Measurements from ENCODE around the gene VPS13D.
A peak's percentile ranks its signal among the peaks of the same experiment; 100 is the strongest.
"Not testable (repeated sequence)": the region's sequence is repeated elsewhere in the genome, so short reads cannot be mapped to it uniquely, and the experiment has no call there.

VPS13D gene

GRCh38 chr1:12515234-12515633 is 285.4 kb downstream of the VPS13D start:
- no peak for DNase-seq (ENCODE audit: low read depth in 3 of 3)

- DNase-seq (ENCODE audit: low read depth in 3 of 3) = no peak
These were observed 286.9 kb downstream of the VPS13D start for GRCh38 chr1:12516741-12517140.

- peak in 1 of 3 experiments; percentile 3 for DNase-seq (ENCODE audit: low read depth in 3 of 3)
These were observed 289.3 kb downstream of the VPS13D start for GRCh38 chr1:12518931-12519692.

GRCh38 chr1:12519693-12520364 is 290.0 kb downstream of the VPS13D start:
- no peak for DNase-seq (ENCODE audit: low read depth in 3 of 3)

GRCh38 chr1:12521096-12521495 is 291.3 kb downstream of the VPS13D start:
- no peak for DNase-seq (ENCODE audit: low read depth in 3 of 3)

- DNase-seq (ENCODE audit: low read depth in 3 of 3) = not testable (repeated sequence)
These were observed 292.9 kb downstream of the VPS13D start for GRCh38 chr1:12522780-12523179.

GRCh38 chr1:12524266-12524665 is 294.4 kb downstream of the VPS13D start:
- DNase-seq (ENCODE audit: low read depth in 3 of 3) = no peak

GRCh38 chr1:12525311-12526181 is 295.7 kb downstream of the VPS13D start:
- DNase-seq (ENCODE audit: low read depth in 3 of 3) = no peak

GRCh38 chr1:12527564-12527963 is 297.7 kb downstream of the VPS13D start:
- DNase-seq (ENCODE audit: low read depth in 3 of 3) = no peak

GRCh38 chr1:12528021-12528852 is 298.4 kb downstream of the VPS13D start:
- DNase-seq (ENCODE audit: low read depth in 3 of 3) = no peak

GRCh38 chr1:12529640-12530174 is 299.9 kb downstream of the VPS13D start:
- no peak for DNase-seq (ENCODE audit: low read depth in 3 of 3)

- DNase-seq (ENCODE audit: low read depth in 3 of 3) = no peak
These were observed 300.8 kb downstream of the VPS13D start for GRCh38 chr1:12530462-12531178.

- no peak for DNase-seq (ENCODE audit: low read depth in 3 of 3)
These were observed 301.3 kb downstream of the VPS13D start for GRCh38 chr1:12531179-12531499.

- no peak for DNase-seq (ENCODE audit: low read depth in 3 of 3)
These were observed 302.8 kb downstream of the VPS13D start for GRCh38 chr1:12532405-12533315.

- no peak for DNase-seq (ENCODE audit: low read depth in 3 of 3)
These were observed 306.3 kb downstream of the VPS13D start for GRCh38 chr1:12536023-12536639.

- DNase-seq (ENCODE audit: low read depth in 3 of 3) = no peak
These were observed 307.5 kb downstream of the VPS13D start for GRCh38 chr1:12537294-12537693.

- DNase-seq (ENCODE audit: low read depth in 3 of 3) = no peak
These were observed 308.2 kb downstream of the VPS13D start for GRCh38 chr1:12537906-12538461.

- DNase-seq (ENCODE audit: low read depth in 3 of 3) = not testable (repeated sequence)
These were observed 308.7 kb downstream of the VPS13D start for GRCh38 chr1:12538536-12538935.

GRCh38 chr1:12539320-12539704 is 309.5 kb downstream of the VPS13D start:
- no peak for DNase-seq (ENCODE audit: low read depth in 3 of 3)
